OCI-LY3 (cell line): Measurements from ENCODE around the gene ATF7IP2.

Source experiments
- EZH2phosphoT487 ChIP-seq: fragments of 200-600 bp; shearing (Covaris generic); IDR thresholded peaks from 2 replicates; pipeline ENCODE4 v1.6.1; 2018; ENCODE audit warnings: antibody characterized with exemption, mixed run types, low read depth
- TF ChIP-seq, protein P1 (sequence below): fragments of 200-600, 300-600 bp; sonication (generic); IDR thresholded peaks from 2 replicates; pipeline ENCODE4 v1.5.1; 2014; ENCODE audit warnings: antibody characterized with exemption, low read length, low read depth

DNA sequence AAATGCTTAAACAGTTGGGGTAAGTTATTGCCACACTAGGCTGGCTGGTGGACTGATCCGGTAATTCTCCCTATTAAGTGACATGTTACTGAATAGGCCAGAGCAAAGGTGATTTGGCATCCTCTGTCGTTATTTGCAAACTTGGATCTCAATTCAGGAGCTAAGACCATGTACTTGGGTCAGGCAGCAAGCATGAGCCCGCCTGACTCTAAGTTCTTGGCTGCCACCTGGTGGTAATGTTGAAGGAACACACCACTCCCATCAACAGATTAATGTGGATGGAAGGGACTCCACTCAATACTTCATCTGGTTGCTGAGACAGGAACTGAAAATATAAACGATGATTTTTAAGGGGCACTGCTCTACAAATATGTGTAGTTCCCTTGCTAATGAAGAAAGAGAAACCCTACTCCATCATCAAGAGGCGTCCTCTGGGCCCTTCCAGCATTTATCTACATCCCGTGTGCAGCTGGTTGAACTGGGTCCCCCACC, 123.7 kb downstream of the ATF7IP2 start:
- TF ChIP-seq, protein P1, sequence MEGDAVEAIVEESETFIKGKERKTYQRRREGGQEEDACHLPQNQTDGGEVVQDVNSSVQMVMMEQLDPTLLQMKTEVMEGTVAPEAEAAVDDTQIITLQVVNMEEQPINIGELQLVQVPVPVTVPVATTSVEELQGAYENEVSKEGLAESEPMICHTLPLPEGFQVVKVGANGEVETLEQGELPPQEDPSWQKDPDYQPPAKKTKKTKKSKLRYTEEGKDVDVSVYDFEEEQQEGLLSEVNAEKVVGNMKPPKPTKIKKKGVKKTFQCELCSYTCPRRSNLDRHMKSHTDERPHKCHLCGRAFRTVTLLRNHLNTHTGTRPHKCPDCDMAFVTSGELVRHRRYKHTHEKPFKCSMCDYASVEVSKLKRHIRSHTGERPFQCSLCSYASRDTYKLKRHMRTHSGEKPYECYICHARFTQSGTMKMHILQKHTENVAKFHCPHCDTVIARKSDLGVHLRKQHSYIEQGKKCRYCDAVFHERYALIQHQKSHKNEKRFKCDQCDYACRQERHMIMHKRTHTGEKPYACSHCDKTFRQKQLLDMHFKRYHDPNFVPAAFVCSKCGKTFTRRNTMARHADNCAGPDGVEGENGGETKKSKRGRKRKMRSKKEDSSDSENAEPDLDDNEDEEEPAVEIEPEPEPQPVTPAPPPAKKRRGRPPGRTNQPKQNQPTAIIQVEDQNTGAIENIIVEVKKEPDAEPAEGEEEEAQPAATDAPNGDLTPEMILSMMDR, result peak; percentile 89
- no peak for TF ChIP-seq EZH2phosphoT487
